NT2/D1 (cell line): ENCODE data around the gene LRRFIP1.

Source experiments
- SUZ12 ChIP-seq: IDR thresholded peaks from 2 replicates; pipeline ENCODE4 v1.6.1; 2011; ENCODE audit not compliant: insufficient read length, insufficient read depth; ENCODE audit errors: extremely low read depth
- YY1 ChIP-seq: IDR thresholded peaks from 2 replicates; pipeline ENCODE4 v1.6.1; 2011; ENCODE audit not compliant: insufficient read length, insufficient read depth

DNA sequence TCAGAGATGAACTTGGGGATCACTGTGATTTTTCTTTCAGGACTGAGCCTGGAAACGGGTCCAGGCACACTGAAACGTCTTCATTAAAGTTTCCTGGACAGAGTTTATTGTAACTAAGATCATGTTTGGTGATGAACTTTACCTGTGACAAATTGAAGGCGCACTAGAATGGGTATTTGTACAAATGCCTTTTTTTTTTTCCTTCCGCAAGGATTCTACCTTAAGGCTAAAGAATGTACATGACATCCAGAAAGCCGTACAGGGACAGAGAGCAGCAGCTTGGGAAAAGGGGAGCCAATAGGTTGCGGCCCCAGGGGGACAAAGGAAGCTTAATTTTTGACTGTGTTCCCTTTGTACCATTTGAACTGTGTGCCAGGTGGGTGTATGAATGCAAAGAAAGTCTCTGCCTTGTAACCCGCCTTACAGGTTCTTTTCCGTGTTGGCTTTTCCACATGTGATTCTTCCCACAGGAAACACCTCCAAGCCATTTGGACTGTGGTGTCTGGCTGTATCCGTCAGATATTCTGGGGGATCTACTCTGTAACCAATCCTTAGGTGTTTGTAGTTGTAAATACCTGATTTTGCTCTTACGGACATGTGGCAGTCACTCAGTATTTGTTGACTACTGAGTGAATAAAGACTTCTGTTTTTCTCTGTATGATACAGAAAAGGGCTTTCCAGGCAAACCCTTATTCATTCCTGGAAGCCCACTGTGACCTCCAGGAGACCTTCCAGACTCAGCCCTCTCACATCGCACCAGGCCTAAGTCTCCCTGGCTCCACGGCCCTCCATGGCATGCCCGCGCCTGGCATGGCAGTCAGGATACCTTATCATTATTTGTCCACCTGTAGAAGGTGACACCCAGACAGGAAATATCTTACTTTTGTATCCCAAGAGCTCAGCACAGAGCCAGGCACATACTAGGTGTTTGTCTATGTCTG, 1.1 kb downstream of the LRRFIP1 start:
- TF ChIP-seq YY1 (no peak), SUZ12 (no peak)
